Small intestine (tissue), 7 donors: ENCODE data around the gene ZBTB42. TPM values are rescaled to one million over a fixed set of nuclear protein-coding genes. Genes with fewer than 3 reads are reported as not detected.
A peak's percentile ranks its signal among the peaks of the same experiment; 100 is the strongest.

ENCODE experiments used
- DNase-seq, 2 donors: peaks; one replicate each; pipeline versions ENCODE4 v3.0.0 to v3.0.0-alpha.2; 2013
- FAIRE-seq: peaks from 2 replicates; lab custom pipeline; 2012; peaks lifted over from hg19 to GRCh38; lab: Jason Lieb, UNC
- H3K27ac ChIP-seq, 3 donors: one replicate each; pipeline ENCODE4 v1.5.1; 2013; ENCODE audit warnings: low read length in 2 of 3, mild to moderate bottlenecking in 2 of 3, control low read depth in 1 of 3, inconsistent platforms in 1 of 3, low read depth in 1 of 3, moderate library complexity in 1 of 3
- H3K27me3 ChIP-seq, 3 donors: one replicate each; pipeline ENCODE4 v1.6.1; 2013; ENCODE audit warnings: low read length in 3 of 3, inconsistent platforms in 1 of 3; ENCODE audit not compliant: control insufficient read depth in 3 of 3, insufficient read depth in 3 of 3
- H3K36me3 ChIP-seq, 3 donors: one replicate each; pipeline ENCODE4 v1.6.1; 2013; ENCODE audit warnings: low read length in 3 of 3, inconsistent platforms in 1 of 3, low read depth in 1 of 3, mild to moderate bottlenecking in 1 of 3, moderate library complexity in 1 of 3; ENCODE audit not compliant: control insufficient read depth in 3 of 3, insufficient read depth in 2 of 3
- H3K4me1 ChIP-seq, 3 donors: one replicate each; pipeline ENCODE4 v1.6.1; 2013; ENCODE audit warnings: low read length in 2 of 3, inconsistent platforms in 1 of 3, low read depth in 1 of 3, mild to moderate bottlenecking in 1 of 3, moderate library complexity in 1 of 3; ENCODE audit not compliant: control insufficient read depth in 3 of 3, insufficient read depth in 2 of 3
- H3K4me3 ChIP-seq, 3 donors: one replicate each; pipeline ENCODE4 v1.5.1; 2013; ENCODE audit warnings: low read length in 3 of 3, control low read depth in 1 of 3, inconsistent platforms in 1 of 3, low read depth in 1 of 3, mild to moderate bottlenecking in 1 of 3, moderate library complexity in 1 of 3
- H3K9me3 ChIP-seq, 2 donors: one replicate each; pipeline ENCODE4 v1.6.1; 2013; ENCODE audit warnings: low read depth in 1 of 2, low read length in 1 of 2; ENCODE audit not compliant: control insufficient read depth in 2 of 2, insufficient read depth in 1 of 2
- WGBS, 3 donors: extraction: QIAGEN DNeasy Blood & Tissue Kit; methylation state at CpG; one replicate each; pipeline ENCODE4 v1.1.7; 2013; 5-methylcytosine and 5-hydroxymethylcytosine counted together
- polyA plus RNA-seq, 4 donors: library from polyadenylated mRNA; stranded (reverse) in 3 of 4; unstranded in 1 of 4; fragments of 200-250 nt in 3 of 4; fragments of 120-200 nt in 1 of 4; gene quantifications; one replicate each; pipeline versions ENCODE4 v1.2.1 to v1.2.3, GENCODE V29; 2013
- donor health status: healthy with polysubstance abuse.
- donor health status: control.
- donor health status: control.
- donor health status: Bipolar disorder and iron deficiency.
- donor health status: healthy.

Gene ZBTB42
- polyA plus RNA-seq, 4 donors = 2.7 to 6.6 (median 5.4) TPM

- H3K27me3 ChIP-seq = no peaks in the 10 kb centered on the region
- peaks cover 0 to 5% (median 0%) of the 10 kb centered on the region in 3 donors for H3K4me1 ChIP-seq
- peaks cover 0 to 19% of the 10 kb centered on the region in 2 donors for H3K9me3 ChIP-seq
- WGBS, 3 donors = 84 to 95% (median 89%) methylated on average over 15 of the region's 15 CpGs
- H3K4me3 ChIP-seq = no peak overlapping the region
- FAIRE-seq (no peak), DNase-seq (no peak)
- H3K36me3 ChIP-seq = peaks cover 0 to 42% (median 0%) of the 10 kb centered on the region in 3 donors
- no peak overlapping the region for H3K27ac ChIP-seq
These were observed 33.9 kb upstream of the ZBTB42 start for GRCh38 chr14:104766863-104767633.

- Histone ChIP-seq H3K9me3 (peaks cover 0 to 20% of the 10 kb centered on the region in 2 donors), H3K27ac (no peak overlapping the region), H3K27me3 (no peaks in the 10 kb centered on the region), H3K4me1 (peaks cover 0 to 5% (median 0%) of the 10 kb centered on the region in 3 donors), H3K4me3 (no peak overlapping the region), H3K36me3 (peaks cover 0 to 45% (median 0%) of the 10 kb centered on the region in 3 donors)
- 81 to 85% (median 84%) methylated on average over 5 of the region's 5 CpGs for WGBS, 3 donors
- FAIRE-seq (no peak), DNase-seq (no peak)
These were observed 33.3 kb upstream of the ZBTB42 start for GRCh38 chr14:104767634-104767918.

GRCh38 chr14:104768437-104769323, 32.2 kb upstream of the ZBTB42 start:
- Histone ChIP-seq H3K27ac (no peak overlapping the region), H3K36me3 (peaks cover 0 to 54% (median 0%) of the 10 kb centered on the region in 3 donors), H3K4me1 (peaks cover 0 to 5% (median 0%) of the 10 kb centered on the region in 3 donors), H3K27me3 (no peaks in the 10 kb centered on the region), H3K4me3 (no peak overlapping the region), H3K9me3 (peaks cover 0 to 15% of the 10 kb centered on the region in 2 donors)
- DNase-seq (peak; percentile 78 to 91), FAIRE-seq (no peak)
- 14 to 26% (median 15%) methylated on average over 19 to 25 of the region's 25 CpGs for WGBS, 3 donors

GRCh38 chr14:104769324-104770071, 31.4 kb upstream of the ZBTB42 start:
- H3K9me3 ChIP-seq = peaks cover 0 to 15% of the 10 kb centered on the region in 2 donors
- H3K27ac ChIP-seq = no peak overlapping the region
- DNase-seq (no peak), FAIRE-seq (no peak)
- no peak overlapping the region for H3K4me3 ChIP-seq
- WGBS, 3 donors = 81 to 84% (median 82%) methylated on average over 18 of the region's 18 CpGs
- peaks cover 0 to 60% (median 0%) of the 10 kb centered on the region in 3 donors for H3K36me3 ChIP-seq
- peaks cover 0 to 5% (median 0%) of the 10 kb centered on the region in 3 donors for H3K4me1 ChIP-seq
- no peaks in the 10 kb centered on the region for H3K27me3 ChIP-seq

GRCh38 chr14:104770072-104770579, 30.8 kb upstream of the ZBTB42 start:
- H3K27me3 ChIP-seq = no peaks in the 10 kb centered on the region
- DNase-seq = no peak
- no peak overlapping the region for H3K27ac ChIP-seq
- H3K9me3 ChIP-seq = peaks cover 0 to 15% of the 10 kb centered on the region in 2 donors
- peaks cover 0 to 5% (median 0%) of the 10 kb centered on the region in 3 donors for H3K4me1 ChIP-seq
- H3K4me3 ChIP-seq = no peak overlapping the region
- peaks cover 0 to 67% (median 3%) of the 10 kb centered on the region in 3 donors for H3K36me3 ChIP-seq
- 85 to 89% (median 87%) methylated on average over 24 of the region's 24 CpGs for WGBS, 3 donors
- FAIRE-seq = no peak

- H3K36me3 ChIP-seq = peaks cover 0 to 74% (median 3%) of the 10 kb centered on the region in 3 donors
- WGBS, 3 donors = 90 to 100% (median 92%) methylated on average over 5 of the region's 5 CpGs
These were observed 30.0 kb upstream of the ZBTB42 start for GRCh38 chr14:104770851-104771272.

GRCh38 chr14:104771374-104771773, 29.5 kb upstream of the ZBTB42 start:
- DNase-seq = no peak
- Histone ChIP-seq H3K4me3 (no peak overlapping the region), H3K27me3 (no peaks in the 10 kb centered on the region), H3K36me3 (peaks cover 0 to 79% (median 3%) of the 10 kb centered on the region in 3 donors), H3K9me3 (peaks cover 0 to 15% of the 10 kb centered on the region in 2 donors), H3K4me1 (peaks cover 0 to 5% (median 0%) of the 10 kb centered on the region in 3 donors), H3K27ac (no peak overlapping the region)
- no peak for FAIRE-seq
- WGBS, 3 donors = 87 to 100% (median 98%) methylated on average over 4 of the region's 4 CpGs

More at GRCh38 chr14:104770851-104771272, 30.0 kb upstream of the ZBTB42 start:
- no peak for DNase-seq
- Histone ChIP-seq H3K27ac (no peak overlapping the region), H3K9me3 (peaks cover 0 to 15% of the 10 kb centered on the region in 2 donors), H3K27me3 (no peaks in the 10 kb centered on the region), H3K4me1 (peaks cover 0 to 5% (median 0%) of the 10 kb centered on the region in 3 donors), H3K4me3 (no peak overlapping the region)
- FAIRE-seq = no peak
